EL (cell line): ENCODE data around the gene MSRB1.
"Not testable (repeated sequence)": the region's sequence is repeated elsewhere in the genome, so short reads cannot be mapped to it uniquely, and the experiment has no call there.

Experiments used
- DNase-seq: peaks from one replicate; pipeline ENCODE4 v3.0.0-alpha.2; 2016

MSRB1 gene

DNA sequence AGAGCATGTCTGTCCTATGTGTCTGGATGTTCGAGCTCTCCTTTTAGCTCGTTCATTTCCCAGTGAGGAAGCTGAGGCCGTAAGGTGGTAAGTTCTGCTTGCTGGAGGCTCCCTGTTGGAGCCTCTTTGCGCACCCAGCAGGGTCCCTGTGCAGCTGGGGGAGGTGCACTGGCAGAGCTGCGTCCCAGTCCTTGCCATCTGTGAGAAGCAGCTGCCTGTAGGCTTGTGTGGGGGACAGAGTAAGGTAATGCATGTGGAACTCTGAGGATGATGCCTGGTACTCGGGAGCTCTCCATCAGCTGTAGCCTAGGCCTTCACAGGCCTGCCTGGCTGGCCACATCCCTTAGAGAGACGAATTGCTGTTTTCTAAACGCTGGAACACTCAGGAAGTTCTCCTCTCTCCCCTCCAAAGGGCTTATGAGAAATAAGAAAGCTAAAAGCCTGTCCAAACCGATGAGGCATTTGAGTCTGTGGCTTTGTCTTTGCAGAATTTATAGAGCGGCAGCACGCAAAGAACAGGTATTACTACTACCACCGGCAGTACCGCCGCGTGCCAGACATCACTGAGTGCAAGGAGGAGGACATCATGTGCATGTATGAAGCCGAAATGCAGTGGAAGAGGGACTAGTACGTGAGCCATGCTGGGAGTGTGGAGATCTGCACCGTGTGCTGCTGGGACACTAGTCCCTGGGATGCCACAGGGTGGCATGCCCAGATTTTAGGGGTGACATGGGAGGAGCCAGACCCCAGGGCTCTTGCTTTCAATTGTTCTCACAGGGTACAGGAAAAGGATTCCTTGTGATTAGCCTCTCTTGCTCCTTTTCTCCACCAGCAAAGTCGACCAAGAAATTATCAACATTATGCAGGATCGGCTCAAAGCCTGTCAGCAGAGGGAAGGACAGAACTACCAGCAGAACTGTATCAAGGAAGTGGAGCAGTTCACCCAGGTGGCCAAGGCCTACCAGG lies 17.9 kb upstream of the MSRB1 start:
- peak; percentile 67 for DNase-seq

DNA sequence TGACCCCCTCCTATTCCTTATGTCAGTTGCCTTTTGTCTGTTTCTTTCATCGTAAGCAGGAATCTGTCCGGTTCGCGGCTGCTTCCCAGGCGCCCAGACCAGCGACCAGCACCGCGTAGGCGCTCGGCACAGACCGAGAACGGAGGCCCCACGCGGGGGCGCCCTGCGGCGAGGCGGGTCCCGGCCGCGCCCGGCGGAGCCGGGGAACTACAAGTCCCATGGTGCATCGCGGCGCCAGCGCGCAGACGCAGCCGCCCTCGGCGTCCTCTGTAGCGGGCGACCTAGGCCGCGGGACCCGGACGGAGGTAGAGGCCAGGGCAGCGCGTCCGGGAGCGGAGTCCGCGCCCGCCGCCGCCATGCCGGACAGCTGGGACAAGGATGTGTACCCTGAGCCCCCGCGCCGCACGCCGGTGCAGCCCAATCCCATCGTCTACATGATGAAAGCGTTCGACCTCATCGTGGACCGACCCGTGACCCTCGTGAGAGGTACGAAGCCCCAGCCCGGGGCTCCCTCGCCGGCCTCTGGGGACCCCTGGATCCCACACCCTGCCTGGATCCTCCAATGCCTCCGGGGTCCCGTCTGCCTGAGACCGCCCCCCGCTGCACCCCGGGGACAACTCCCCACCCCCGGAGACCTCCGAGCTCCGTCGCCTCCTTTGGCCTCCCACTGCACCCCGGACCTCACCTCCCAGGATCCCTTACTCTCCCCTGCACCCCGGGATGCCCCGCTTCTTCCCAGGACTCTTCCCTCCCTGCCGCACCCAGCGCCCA lies 16.5 kb upstream of the MSRB1 start, which contains the start of gene NDUFB10:
Gene NDUFB10 (plus strand): TSS at position 270 of the 771 bp plus-strand sequence. CDS start 87 bp downstream, at position 357.
- DNase-seq = peak; percentile 90

DNA sequence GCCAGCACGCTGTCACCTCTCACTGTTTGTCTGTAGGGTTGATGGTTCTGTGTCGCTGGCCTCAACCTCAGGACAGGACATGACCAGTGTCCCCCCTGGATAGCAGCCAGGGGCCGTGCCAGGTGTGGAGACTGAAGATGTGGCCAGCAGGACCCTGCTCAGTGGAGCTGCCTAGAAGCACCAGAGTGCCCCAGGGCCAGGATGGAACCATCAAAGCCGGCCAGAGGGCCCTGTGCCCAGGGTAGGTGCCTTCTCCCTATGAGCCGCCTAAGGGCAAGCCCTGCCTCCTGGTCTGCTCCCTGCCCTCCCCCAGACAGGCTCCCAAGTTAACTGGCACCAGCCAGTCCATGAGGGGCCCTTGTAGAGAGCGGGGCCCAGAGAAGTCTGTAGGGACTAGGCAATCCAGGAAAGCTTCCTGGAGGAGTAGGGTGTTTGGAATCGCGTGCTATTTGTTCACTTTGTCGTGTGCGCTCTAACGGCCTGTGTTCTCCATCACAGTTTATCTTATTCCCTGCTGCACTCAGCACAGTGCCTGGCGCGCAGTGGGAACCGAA lies 15.8 kb upstream of the MSRB1 start:
- no peak for DNase-seq

DNA sequence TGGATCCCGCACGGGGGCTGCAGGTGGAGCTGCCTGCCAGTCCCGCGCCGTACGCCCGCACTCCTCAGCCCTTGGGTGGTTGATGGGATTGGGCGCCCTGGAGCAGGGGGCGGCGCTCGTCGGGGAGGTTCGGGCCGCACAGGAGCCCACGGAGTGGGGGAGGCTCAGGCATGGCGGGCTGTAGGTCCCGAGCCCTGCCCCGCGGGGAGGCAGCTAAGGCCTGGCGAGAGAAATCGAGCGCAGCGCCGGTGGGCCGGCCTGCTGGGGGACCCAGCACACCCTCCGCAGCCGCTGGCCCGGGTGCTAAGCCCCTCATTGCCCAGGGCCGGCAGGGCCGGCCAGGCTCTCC lies 15.1 kb upstream of the MSRB1 start:
- DNase-seq = not testable (repeated sequence)

DNA sequence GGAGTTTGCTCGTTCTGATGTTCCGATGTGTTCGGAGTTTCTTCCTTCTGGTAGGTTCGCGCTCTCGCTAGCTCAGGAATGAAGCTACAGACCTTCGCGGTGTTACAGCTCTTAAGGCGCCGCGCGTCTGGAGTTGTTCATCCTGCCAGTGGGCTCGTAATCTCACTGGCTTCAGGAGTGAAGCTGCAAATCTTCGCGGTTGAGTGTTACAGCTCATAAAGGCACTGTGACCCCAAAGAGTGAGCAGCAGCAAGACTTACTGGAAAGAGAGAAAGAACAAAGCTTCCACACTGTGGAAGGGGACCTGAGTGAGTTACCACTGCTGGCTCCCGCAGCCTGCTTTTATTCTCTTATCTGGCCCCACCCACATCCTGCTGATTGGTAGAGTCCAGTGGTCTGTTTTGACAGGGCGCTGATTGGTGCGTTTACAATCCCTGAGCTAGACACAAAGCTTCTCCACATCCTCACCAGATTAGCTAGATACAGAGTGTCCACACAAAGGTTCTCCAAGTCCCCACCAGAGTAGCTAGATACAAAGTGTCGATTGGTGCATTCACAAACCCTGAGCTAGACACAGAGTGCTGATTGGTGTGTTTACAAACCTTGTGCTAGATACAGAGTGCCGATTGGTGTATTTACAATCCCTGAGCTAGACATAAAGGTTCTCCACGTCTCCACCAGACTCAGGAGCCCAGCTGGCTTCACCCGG lies 14.6 kb upstream of the MSRB1 start:
- not testable (repeated sequence) for DNase-seq

DNA sequence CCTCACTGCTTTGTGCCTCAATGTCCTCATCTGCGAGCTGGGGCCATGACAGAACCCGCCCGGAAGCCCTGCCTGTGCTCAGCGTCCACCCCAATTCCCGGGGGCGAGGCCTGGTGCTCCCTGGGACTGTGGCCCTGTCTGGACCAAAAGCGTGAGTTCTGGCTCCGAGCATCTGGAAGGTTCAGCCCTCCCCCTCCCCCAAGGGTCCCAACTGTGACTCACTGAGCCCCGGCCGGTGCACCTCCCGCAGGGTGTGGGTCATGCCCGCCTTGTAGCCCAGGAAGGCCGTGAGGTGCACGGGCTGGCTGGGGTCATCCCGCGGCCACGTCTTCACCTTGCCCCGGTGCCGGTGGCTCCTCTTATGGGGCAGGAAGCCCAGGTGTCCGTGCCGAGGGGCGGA lies 10.7 kb upstream of the MSRB1 start:
- no peak for DNase-seq

DNA sequence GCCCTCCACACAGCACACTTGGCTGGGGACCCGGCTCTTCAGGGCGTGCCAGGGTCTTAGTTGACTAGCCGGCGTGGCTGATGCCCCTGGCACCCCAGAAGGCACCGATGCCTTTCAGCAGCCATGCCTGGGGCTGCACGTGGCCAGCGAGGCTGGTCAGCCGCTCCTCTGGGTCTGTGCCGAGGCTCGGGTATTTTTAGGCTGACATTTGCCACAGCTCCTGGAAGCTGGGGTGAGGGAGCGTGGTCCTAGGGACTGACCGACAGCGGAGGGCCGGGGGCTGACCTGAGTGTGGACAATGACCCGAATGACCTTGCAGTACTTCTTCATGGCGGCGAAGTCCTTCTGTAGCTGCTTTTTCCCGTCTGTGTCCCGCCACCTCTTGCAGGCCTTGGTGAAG lies 7.6 kb upstream of the MSRB1 start:
- no peak for DNase-seq

DNA sequence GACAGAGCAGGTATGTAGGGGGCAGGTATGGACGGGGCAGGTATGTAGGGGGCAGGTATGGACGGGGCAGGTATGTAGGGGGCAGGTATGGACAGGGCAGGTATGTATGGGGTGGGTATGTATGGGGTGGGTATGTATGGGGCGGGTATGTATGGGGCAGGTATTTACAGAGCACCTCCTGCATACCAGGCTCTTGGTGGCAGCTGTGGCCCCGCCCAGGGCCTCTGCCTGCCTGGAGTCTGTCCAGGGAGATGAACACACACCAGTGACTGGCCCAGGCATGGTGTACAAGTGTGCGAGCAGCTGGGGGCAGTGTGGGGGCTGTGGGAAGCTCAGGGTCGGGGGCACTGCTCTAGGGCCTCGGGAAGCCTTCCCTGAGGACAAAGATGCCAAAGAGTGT lies 7.0 kb upstream of the MSRB1 start:
- no peak for DNase-seq

DNA sequence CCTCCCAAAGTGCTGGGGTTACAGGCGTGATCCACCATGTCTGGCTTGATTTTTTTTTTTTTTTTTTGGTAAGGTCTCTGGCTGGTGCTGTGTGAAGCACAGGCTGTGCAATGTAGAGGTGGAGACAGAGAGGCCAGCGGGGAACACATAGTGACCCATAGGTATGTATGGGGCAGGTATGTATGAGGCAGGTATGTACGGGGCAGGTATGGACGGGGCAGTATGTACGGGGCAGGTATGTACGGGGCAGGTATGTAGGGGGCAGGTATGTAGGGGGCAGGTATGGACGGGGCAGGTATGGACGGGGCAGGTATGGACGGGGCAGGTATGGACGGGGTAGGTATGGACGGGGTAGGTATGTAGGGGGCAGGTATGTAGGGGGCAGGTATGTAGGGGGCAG lies 6.5 kb upstream of the MSRB1 start:
- DNase-seq = no peak

DNA sequence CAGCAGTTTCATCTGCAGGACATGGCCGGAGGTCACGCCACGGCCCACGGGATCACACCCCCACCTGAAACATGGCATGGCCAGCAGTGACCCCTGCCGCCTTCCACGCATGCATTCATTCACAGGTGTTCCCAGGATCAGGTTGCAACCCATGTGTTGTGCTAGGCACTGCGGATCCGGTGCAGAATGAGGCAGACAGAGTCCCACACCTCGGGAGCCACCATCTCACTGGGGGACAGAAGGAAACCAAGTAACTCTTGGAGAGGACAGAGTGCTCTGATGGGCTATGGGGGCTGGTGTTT lies 4.3 kb upstream of the MSRB1 start:
- no peak for DNase-seq

DNA sequence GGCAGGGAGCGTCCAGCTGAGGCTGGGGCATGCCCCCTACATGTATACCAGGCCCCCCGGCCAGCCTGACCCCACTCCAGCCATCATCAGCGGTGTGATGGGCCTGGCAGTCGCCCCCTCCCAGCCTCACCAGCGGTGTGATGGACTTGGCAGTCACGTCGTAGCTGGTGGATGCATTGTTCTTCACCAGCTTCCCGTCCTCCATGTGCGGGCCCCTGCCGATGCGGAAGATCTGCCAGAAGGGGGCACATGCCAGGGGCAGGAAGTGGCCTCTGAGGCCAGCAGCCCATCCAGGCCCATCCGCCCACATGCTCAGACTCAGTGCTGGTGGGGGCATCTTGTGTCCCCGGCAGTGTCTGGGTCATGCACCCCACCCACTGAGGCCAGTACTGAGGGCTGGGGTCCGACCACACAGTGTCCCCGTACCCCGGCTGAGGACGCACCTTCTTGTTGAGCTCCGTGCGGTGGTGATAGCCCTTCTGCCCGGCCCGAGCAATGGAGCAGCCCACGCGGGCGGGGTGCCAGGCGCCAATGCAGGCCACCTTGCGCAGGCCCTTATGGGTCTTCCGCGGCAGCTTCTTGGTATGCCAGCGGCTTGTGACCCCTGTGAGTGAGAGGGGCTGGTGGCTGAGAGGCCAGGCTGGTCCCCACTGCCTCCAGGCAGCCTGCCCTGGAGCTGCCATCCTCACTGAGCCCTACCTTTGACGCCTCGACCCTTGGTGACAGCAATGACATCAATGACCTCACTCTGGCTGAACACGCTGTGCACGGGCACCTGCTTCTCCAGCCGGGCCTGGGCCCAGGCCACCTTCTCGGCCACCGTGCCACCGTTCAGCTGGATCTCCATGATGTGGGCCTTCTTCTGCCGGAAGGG lies 3.7 kb upstream of the MSRB1 start:
- no peak for DNase-seq

DNA sequence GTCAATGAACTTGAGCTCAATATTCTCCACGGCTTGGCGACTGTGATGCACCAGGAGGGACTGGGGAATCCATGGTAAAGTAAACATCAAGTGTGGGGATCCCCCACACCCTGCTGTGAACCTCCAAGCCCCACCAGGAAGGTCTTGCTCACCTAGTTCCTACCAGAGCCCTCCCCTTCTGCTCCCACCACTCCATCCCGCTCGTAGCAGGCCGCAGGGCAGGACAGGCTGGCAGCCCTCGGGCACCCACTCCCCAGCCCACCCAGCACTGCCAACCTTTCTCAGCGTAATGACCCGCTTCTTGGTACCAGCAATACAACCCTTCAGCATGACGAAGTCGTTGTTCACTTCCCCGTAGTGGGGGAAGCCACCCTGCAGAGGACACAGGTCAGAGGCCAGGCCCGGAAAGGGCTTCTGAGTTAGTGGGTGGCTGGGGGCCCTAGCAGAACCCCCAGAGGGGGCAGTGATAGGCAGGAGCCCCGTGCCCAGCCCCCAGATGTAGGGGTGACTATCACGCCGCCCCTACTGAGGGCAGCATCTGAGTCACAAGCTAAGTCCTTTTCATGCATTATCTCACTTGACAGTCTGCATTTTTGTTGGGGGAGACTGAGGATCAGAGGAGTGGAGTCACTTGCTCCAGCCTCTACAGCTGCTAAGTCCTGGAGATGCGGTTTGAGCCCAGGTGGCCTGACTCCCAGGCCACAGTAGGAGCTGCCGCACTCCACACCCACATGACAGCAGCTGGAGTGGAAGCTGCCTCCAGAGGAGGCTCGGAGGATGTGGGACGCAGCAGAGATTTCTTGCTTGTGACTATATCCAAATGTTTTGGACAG lies 2.8 kb upstream of the MSRB1 start:
- no peak for DNase-seq

DNA sequence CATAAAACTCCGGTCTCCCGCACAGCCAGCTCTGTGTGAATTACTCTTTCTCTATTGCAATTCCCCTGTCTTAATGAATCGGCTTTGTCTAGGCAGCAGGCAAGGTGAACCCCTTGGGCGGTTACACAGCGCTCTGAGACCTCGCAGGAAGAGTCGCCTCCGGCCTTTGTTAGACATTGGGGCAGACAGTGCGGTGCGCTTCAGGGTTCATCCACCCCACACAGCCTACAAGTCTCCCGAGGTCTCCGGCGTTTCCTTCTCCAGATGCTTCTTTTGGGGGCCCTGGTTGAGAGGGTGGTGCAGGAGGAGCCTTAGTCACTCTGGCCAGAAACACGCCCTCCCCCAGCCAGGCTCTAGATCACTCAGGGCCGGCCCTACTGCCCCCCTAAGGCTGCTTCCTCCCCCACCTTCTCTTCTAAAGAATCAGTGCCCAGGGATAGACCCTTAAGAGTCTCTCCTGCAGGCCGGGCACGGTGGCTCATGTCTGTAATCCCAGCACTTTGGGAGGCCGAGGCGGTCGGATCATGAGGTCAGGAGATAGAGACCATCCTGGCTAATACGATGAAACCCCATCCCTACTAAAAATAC lies 1.7 kb upstream of the MSRB1 start:
- no peak for DNase-seq

DNA sequence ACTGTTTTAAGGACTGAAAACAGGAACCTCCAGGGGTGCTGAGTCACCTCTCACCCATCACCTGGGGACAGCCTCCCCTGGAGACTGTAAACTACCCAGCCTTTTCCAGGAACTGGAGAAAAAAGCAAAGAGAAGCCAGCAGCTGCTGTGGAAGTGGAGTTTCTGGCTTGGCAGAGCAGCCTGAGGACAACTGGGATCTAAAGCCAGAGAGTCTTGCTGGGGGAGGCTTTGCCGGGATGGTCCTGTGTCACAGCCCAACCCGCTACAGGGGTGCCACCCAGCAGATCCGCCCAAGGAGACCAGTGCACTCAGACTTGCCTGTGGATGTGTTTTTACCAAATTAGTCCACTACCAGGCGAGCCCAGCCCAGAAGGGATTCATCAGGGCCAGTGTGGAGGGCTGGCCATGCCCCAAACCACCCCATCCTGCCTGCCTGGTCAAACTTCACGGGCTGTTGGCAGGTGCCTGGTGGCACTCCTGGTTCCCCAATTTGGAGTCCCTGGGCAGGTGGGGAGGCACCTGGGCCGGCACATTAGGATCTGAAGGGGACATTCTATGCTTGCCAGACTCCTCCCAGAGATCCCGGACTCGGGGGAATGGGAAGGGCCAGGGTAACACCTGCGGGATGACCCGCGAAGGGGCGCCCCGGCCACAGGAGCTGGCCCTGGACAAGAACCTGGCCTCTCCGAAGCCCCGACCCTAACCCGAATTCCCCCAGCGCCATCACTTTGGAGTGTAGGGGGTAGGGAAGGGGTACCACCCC lies 771 bp downstream of the MSRB1 start:
- DNase-seq = no peak

DNA sequence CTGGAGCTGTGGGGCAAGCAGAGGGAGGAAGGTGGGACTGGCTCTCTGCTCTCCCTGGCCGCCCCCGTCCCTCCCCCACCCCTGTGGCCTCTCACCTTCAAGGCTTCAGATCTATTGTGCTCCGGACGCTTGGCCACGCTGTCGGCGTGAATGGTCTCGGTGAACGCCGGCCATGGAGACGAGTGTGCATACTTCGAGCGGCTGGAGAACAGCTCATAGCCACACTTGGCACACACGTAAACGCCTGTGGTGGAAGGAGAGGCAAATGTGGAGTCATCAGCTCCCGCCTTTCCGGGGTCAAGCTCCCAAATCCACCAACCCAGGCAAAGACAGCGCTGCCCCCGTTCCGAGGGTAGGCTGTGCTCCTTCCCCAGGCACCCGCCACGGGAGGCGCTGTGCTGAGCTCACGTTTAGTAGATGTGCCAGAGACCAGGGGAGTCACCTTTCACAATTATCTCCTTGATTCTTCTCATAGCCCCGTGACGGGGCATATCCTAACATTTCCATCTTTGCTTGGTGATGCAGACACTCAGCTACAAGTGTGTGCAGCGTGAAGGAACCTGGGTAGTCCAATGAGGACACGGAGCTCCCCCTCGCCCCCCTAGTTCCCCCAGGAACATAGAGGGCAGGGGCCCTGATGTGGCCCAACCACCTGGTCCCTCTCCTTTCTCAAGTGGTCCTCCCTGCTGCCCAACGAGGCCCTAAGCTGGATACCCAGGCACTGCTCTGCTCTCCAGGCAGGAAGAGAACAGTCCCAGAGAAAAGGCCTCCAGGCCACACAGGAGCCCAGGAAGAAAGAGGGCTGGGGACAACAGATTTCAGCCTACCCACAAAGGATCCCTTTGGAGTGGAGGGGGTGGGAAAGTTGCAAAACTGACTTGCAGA lies 1.6 kb downstream of the MSRB1 start:
- DNase-seq = no peak

DNA sequence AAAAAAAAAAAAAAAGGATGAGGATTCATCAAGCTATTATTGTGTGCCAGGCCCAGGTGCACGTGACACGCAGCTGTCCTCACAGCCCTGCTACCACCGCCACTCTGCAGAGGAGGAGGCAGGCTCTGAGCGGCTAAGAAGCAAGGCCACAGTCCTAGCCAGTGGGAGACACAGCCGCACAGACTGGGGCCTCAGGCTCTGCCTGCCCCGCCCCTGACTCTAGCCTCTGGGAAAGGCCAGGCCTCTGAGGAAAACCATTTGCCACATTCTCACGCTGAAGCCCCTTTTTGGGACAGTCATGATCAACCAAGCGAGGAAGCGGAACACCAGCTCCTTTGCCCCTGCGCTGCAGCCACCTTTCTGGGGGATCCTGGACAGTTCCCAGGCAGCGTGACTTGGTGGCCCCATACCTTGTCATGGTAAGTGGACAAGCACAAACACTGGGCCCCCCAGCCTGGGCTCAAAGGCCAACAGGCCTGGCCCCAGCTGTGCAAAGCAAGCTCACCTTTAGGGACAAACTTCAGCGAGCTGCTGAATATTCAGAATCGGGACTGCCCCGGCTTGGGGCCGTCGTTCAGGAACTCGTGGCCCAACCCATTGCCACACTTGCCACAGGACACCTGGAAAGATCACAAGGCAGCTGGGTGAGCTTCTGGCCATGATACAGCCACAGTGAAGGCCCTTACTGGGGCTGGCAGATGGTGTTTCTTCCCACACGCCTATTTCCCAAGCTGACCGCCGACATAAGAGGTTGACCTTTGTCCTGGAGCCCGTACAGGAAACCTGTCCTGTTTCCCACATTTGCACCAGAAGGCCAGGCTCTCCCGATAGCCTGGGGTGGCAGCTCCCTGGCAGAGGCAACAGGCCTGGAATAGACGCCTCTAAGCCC lies 2.5 kb downstream of the MSRB1 start:
- DNase-seq = no peak

DNA sequence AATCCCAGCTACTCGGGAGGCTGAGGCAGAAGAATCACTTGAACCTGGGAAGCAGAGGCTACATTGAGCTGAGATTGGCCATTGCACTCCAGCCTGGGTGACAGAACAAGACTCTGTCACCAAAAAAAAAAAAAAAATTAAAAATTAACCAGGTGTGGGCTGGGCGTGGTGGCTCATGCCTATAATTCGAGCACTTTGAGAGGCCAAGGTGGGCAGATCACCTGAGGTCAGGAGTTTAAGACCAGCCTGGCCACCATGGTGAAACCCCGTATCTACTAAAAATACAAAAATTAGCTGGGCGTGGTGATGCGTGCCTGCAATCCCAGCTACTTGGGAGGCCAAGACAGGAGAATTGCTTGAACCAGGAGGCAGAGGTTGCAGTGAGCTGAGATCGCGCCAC lies 3.2 kb downstream of the MSRB1 start:
- not testable (repeated sequence) for DNase-seq

DNA sequence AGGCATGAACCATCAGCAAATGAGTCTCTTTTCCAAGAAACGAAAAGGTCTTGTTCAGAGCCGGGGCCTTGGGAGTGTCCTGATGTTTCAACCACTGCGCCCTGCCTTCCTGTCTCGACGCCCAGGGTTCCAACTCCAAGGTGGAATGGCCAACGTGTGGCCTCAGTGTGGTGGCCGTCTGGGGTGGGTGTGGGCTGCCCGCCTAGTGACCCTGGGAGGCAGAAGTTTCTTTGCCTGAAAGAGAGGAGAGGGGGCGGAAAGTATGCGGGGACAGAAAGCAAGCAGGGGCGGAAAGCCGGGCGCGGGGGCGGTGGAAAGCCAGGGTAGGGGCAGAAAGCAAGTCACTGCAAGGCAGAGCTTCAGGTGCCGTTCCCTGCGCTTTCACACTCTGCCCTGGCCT lies 4.1 kb downstream of the MSRB1 start:
- DNase-seq = no peak
